PC-9 (cell line): ENCODE measurements around the gene NEUROD6. TPM values are rescaled to one million over a fixed set of nuclear protein-coding genes. Genes with fewer than 3 reads are reported as not detected.

Experiments
- BruUV-seq: library from RNA; stranded (reverse); fragments of 400-500 nt; replicated peaks from 2 replicates; lab custom pipeline; 2021; lab: Mats Ljungman, UMichigan
- CTCF ChIA-PET: fragments of 300-600 bp; sonication (Branson Sonifier 250); formaldehyde crosslinking; loops from one replicate; lab custom pipeline; 2022; ENCODE audit warnings: antibody characterized with exemption; lab: Charles Lee
- POLR2A ChIA-PET: fragments of 300-600 bp; sonication (Branson Sonifier 250); formaldehyde crosslinking; loops from one replicate; lab custom pipeline; 2022; ENCODE audit warnings: antibody characterized with exemption; ENCODE audit not compliant: unreplicated experiment; lab: Charles Lee
- DNase-seq, 2 experiments: peaks; one replicate each; pipeline versions ENCODE4 v3.0.0 to v3.0.0-alpha.2; 2015 to 2022; ENCODE audit warnings: mixed read lengths in 1 of 2
- H2AFZ ChIP-seq: fragments of 200-600 bp; sonication (generic); 2 replicates; pipeline ENCODE4 v1.8.1; 2017; ENCODE audit warnings: antibody characterized with exemption
- H3F3A ChIP-seq: fragments of 200-600 bp; sonication (generic); 2 replicates; pipeline ENCODE4 v1.8.1; 2017; ENCODE audit warnings: antibody characterized with exemption, mild to moderate bottlenecking, low read depth; ENCODE audit not compliant: insufficient read depth
- H3K27ac ChIP-seq: fragments of 200-600 bp; sonication (generic); 2 replicates; pipeline ENCODE4 v1.6.1; 2016; ENCODE audit warnings: mixed run types
- H3K27me3 ChIP-seq: fragments of 200-600 bp; sonication (generic); 2 replicates; pipeline ENCODE4 v1.6.1; 2016; ENCODE audit warnings: low read depth, mixed run types; ENCODE audit not compliant: insufficient read depth
- H3K36me3 ChIP-seq: fragments of 200-600 bp; sonication (generic); 2 replicates; pipeline ENCODE4 v1.6.1; 2016; ENCODE audit warnings: low read depth, mixed run types
- H3K4me1 ChIP-seq: fragments of 200-600 bp; sonication (generic); replicated peaks from 2 replicates; pipeline ENCODE4 v1.6.1; 2016; ENCODE audit warnings: mixed run types; ENCODE audit not compliant: insufficient read depth
- H3K4me2 ChIP-seq: fragments of 200-600 bp; sonication (generic); 2 replicates; pipeline ENCODE4 v1.6.1; 2017; ENCODE audit warnings: mixed run types
- H3K4me3 ChIP-seq: fragments of 200-600 bp; sonication (generic); 2 replicates; pipeline ENCODE4 v1.6.1; 2016; ENCODE audit warnings: mixed run types
- H3K79me2 ChIP-seq: fragments of 200-600 bp; sonication (generic); 2 replicates; pipeline ENCODE4 v1.6.1; 2017; ENCODE audit warnings: low read depth, mixed run types
- H3K9me2 ChIP-seq: fragments of 200-600 bp; sonication (generic); 2 replicates; pipeline ENCODE4 v1.8.1; 2017; ENCODE audit warnings: mild to moderate bottlenecking; ENCODE audit not compliant: insufficient read depth
- H3K9me3 ChIP-seq: fragments of 200-600 bp; sonication (generic); 2 replicates; pipeline ENCODE4 v1.8.1; 2016; ENCODE audit warnings: low read depth; ENCODE audit not compliant: insufficient read depth
- H4K20me1 ChIP-seq: fragments of 200-600 bp; sonication (generic); 2 replicates; pipeline ENCODE4 v1.8.1; 2017; ENCODE audit not compliant: insufficient read depth
- CTCF ChIP-seq: fragments of 200-600 bp; sonication (generic); conservative IDR thresholded peaks from 2 replicates; pipeline ENCODE4 v1.6.1; 2017; ENCODE audit warnings: mixed run types, antibody characterized with exemption, mild to moderate bottlenecking, moderate library complexity
- EZH2 ChIP-seq: fragments of 200-600 bp; sonication (generic); IDR thresholded peaks from 2 replicates; pipeline ENCODE4 v1.8.0; 2017; ENCODE audit warnings: antibody characterized with exemption, low read depth
- intact Hi-C: fragments of 100-400 bp; cut with micrococcal nuclease; formaldehyde crosslinking; loops from one replicate; pipeline ENCODE4 v1.10.0; 2022; ENCODE audit not compliant: unreplicated experiment
- total RNA-seq: library from RNA; stranded (reverse); gene quantifications from 2 replicates; pipeline ENCODE4 v1.2.3, GENCODE V29; 2021

Gene NEUROD6
- total RNA-seq, 1 experiment from 2014 or later, result not detected

DNA sequence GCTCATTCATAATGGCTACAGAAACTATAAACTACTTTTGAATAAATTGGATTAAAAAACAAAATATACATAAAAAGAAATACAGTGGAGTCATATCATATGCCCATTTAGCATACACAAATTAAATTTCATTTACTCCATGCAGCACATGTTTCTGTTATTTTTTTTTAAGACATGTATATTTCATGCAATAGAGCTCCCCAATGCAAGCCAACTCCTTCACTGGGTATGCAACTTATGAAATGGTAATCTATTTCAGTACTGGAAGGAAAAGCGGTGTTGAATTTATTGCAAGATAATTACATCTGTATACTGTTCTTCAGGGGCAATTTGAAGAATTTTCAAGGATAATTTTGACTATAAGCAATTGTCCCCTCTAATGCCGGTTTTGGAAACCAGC lies 49.9 kb downstream of the NEUROD6 start:
- Histone ChIP-seq H3K4me2 (no peak overlapping the region), H3K27ac (no peak overlapping the region), H3K27me3 (peaks cover 66% of the 10 kb centered on the region), H3K9me3 (no peaks in the 10 kb centered on the region), H3K4me1 (no peaks in the 10 kb centered on the region), H4K20me1 (no peaks in the 10 kb centered on the region), H2AFZ (no peak overlapping the region), H3K9me2 (no peaks in the 10 kb centered on the region), H3F3A (no peaks in the 10 kb centered on the region), H3K36me3 (no peaks in the 10 kb centered on the region), H3K4me3 (no peak overlapping the region), H3K79me2 (no peaks in the 10 kb centered on the region)
- intact Hi-C loops, result no loop called here
- no peak for DNase-seq
- ChIA-PET CTCF (no interaction called here), POLR2A (no interaction called here)
- no peak for TF ChIP-seq EZH2
- no peak for TF ChIP-seq CTCF
- BruUV-seq, result no TSS peak

Other genes with a start within 250 kb of the NEUROD6 start
- not detected in 2 replicates for gene ITPRID1, start 173.4 kb upstream of the NEUROD6 start, total RNA-seq